ENCODE results near the gene C1QTNF12.

DNA sequence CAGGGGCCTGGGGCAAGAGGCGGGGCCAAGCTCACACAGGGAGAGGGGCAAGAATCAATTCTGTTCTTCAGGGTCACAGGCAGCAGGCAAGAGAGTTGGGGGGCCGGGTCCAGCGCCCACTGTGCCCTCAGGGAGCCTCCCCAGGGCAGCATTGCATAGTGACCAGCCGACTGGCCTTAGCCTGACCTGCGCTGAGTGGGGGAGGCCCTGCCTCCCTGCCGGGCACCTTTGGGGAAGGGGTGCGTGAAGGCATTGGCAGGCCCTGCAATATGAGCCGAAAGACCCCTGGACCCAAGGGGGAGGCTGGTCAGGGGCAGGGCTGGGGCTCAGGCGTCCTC lies 45.9 kb upstream of the C1QTNF12 start:
- TF ChIP-seq FOXA1 (IDR thresholded peaks at IDR 0.05), result no peak
- TF ChIP-seq, protein P1, sequence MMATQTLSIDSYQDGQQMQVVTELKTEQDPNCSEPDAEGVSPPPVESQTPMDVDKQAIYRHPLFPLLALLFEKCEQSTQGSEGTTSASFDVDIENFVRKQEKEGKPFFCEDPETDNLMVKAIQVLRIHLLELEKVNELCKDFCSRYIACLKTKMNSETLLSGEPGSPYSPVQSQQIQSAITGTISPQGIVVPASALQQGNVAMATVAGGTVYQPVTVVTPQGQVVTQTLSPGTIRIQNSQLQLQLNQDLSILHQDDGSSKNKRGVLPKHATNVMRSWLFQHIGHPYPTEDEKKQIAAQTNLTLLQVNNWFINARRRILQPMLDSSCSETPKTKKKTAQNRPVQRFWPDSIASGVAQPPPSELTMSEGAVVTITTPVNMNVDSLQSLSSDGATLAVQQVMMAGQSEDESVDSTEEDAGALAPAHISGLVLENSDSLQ (IDR thresholded peaks at IDR 0.05), result no peak
- no peak for TF ChIP-seq ELF4 (IDR thresholded peaks at IDR 0.05)
- no peak for TF ChIP-seq FOXK2 (IDR thresholded peaks at IDR 0.05)
- TF ChIP-seq ARNT (IDR thresholded peaks at IDR 0.05), result no peak
- TF ChIP-seq FOXM1 (IDR thresholded peaks at IDR 0.05; ENCODE audit: borderline replicate concordance), result no peak
- TF ChIP-seq ZNF384 (IDR thresholded peaks at IDR 0.05), result no peak
- no peak for TF ChIP-seq SUZ12 (IDR thresholded peaks at IDR 0.05)
- TF ChIP-seq HDGF (IDR thresholded peaks at IDR 0.05; ENCODE audit: borderline replicate concordance), result no peak
- TF ChIP-seq NFRKB (IDR thresholded peaks at IDR 0.05), result no peak
- no peak for TF ChIP-seq SP1 (IDR thresholded peaks at IDR 0.05)
- no peak for TF ChIP-seq CTBP1 (IDR thresholded peaks at IDR 0.05; ENCODE audit: borderline replicate concordance)

Data from HEK293T (cell line).